Measurements from ENCODE around the gene MCEMP1.

MCEMP1 gene

GRCh38 chr19:7725791-7726190 lies 48.9 kb downstream of the MCEMP1 start:
- no peak for DNase-seq (ENCODE audit: low read depth)
- TF ChIP-seq CTCF (IDR thresholded peaks at IDR 0.05; ENCODE audit: control insufficient read depth, extremely low read depth, insufficient read depth) = no peak
- H3K4me3 ChIP-seq (ENCODE audit: low read depth, low read length) = no peak overlapping the region

GRCh38 chr19:7729211-7729610 lies 52.3 kb downstream of the MCEMP1 start:
- DNase-seq (ENCODE audit: low read depth) = no peak
- no peak for TF ChIP-seq CTCF (IDR thresholded peaks at IDR 0.05; ENCODE audit: control insufficient read depth, extremely low read depth, insufficient read depth)
- no peak overlapping the region for H3K4me3 ChIP-seq (ENCODE audit: low read depth, low read length)

All from LNCaP clone FGC (cell line).